Measurements from ENCODE around the gene STAC2.

The STAC2 gene

GRCh38 chr17:39173526-39174274 is 52.0 kb downstream of the STAC2 start:
- TF ChIP-seq MAX (IDR thresholded peaks at IDR 0.05; ENCODE audit: low read depth, low read length) (no peak), CTCF (IDR thresholded peaks at IDR 0.05; ENCODE audit: low read depth, low read length) (no peak), POLR2A (IDR thresholded peaks at IDR 0.05; ENCODE audit: extremely low read depth, insufficient read length) (no peak)

GRCh38 chr17:39173080-39173479 is 52.7 kb downstream of the STAC2 start:
- TF ChIP-seq CTCF (IDR thresholded peaks at IDR 0.05; ENCODE audit: low read depth, low read length) = no peak
- no peak for TF ChIP-seq POLR2A (IDR thresholded peaks at IDR 0.05; ENCODE audit: extremely low read depth, insufficient read length)
- TF ChIP-seq MAX (IDR thresholded peaks at IDR 0.05; ENCODE audit: low read depth, low read length) = no peak
- TF ChIP-seq MYC (IDR thresholded peaks at IDR 0.05; ENCODE audit: low read depth, low read length) = no peak
- DNase-seq (ENCODE audit: low read depth) = no peak
- no peak overlapping the region for H3K4me3 ChIP-seq (ENCODE audit: low read depth, low read length)

More at GRCh38 chr17:39173526-39174274, 52.0 kb downstream of the STAC2 start:
- DNase-seq (ENCODE audit: low read depth) = no peak
- no peak overlapping the region for H3K4me3 ChIP-seq (ENCODE audit: low read depth, low read length)

GRCh38 chr17:39171933-39172332 is 53.8 kb downstream of the STAC2 start:
- DNase-seq (ENCODE audit: low read depth) = no peak
- no peak for TF ChIP-seq MAX (IDR thresholded peaks at IDR 0.05; ENCODE audit: low read depth, low read length)
- TF ChIP-seq POLR2A (IDR thresholded peaks at IDR 0.05; ENCODE audit: extremely low read depth, insufficient read length) = no peak
- no peak for TF ChIP-seq CTCF (IDR thresholded peaks at IDR 0.05; ENCODE audit: low read depth, low read length)
- TF ChIP-seq MYC (IDR thresholded peaks at IDR 0.05; ENCODE audit: low read depth, low read length) = no peak
- no peak overlapping the region for H3K4me3 ChIP-seq (ENCODE audit: low read depth, low read length)

- no peak for DNase-seq (ENCODE audit: low read depth)
- TF ChIP-seq POLR2A (IDR thresholded peaks at IDR 0.05; ENCODE audit: extremely low read depth, insufficient read length) (no peak), MYC (IDR thresholded peaks at IDR 0.05; ENCODE audit: low read depth, low read length) (no peak), CTCF (IDR thresholded peaks at IDR 0.05; ENCODE audit: low read depth, low read length) (no peak), MAX (IDR thresholded peaks at IDR 0.05; ENCODE audit: low read depth, low read length) (no peak)
- H3K4me3 ChIP-seq (ENCODE audit: low read depth, low read length) = no peak overlapping the region
These were observed 55.2 kb downstream of the STAC2 start for GRCh38 chr17:39170558-39170957.

- no peak overlapping the region for H3K4me3 ChIP-seq (ENCODE audit: low read depth, low read length)
- TF ChIP-seq MAX (IDR thresholded peaks at IDR 0.05; ENCODE audit: low read depth, low read length) (no peak), CTCF (IDR thresholded peaks at IDR 0.05; ENCODE audit: low read depth, low read length) (no peak), MYC (IDR thresholded peaks at IDR 0.05; ENCODE audit: low read depth, low read length) (no peak)
- DNase-seq (ENCODE audit: low read depth) = peak; percentile 48
These were observed 55.6 kb downstream of the STAC2 start for GRCh38 chr17:39170109-39170508.
